Fibroblast of lung (primary cell): ENCODE data around the gene FBXO47. TPM values are rescaled to one million over a fixed set of nuclear protein-coding genes. Genes with fewer than 3 reads are reported as not detected.

ENCODE experiments used
- DNase-seq, 2 donors: peaks; one replicate each; pipeline versions ENCODE4 v3.0.0 to v3.0.0-alpha.2; 2010; ENCODE audit warnings: low read depth in 2 of 2
- H2AFZ ChIP-seq: 2 replicates; pipeline ENCODE4 v1.5.1; 2012; ENCODE audit warnings: low read length, control low read depth, inconsistent platforms
- H3K27ac ChIP-seq: 2 replicates; pipeline ENCODE4 v1.5.1; 2011; ENCODE audit warnings: low read length, control low read depth; ENCODE audit not compliant: insufficient read depth
- H3K27me3 ChIP-seq: 2 replicates; pipeline ENCODE4 v1.5.1; 2011; ENCODE audit warnings: mild to moderate bottlenecking, low read length; ENCODE audit not compliant: control insufficient read depth, insufficient read depth
- H3K36me3 ChIP-seq: 2 replicates; pipeline ENCODE4 v1.5.1; 2011; ENCODE audit warnings: low read length; ENCODE audit not compliant: control insufficient read depth, insufficient read depth
- H3K4me1 ChIP-seq: 2 replicates; pipeline ENCODE4 v1.5.1; 2011; ENCODE audit warnings: low read length; ENCODE audit not compliant: control insufficient read depth, insufficient read depth; ENCODE audit errors: extremely low read depth
- H3K4me2 ChIP-seq: 2 replicates; pipeline ENCODE4 v1.5.1; 2011; ENCODE audit warnings: low read length, control low read depth; ENCODE audit not compliant: insufficient read depth; ENCODE audit errors: extremely low read depth
- H3K4me3 ChIP-seq, 4 experiments: fragments of 200-600 bp in 1 of 4; sonication (generic) in 1 of 4; replicated peaks in 1 of 4; 2 replicates each; pipeline ENCODE4 v1.5.1; 2011 to 2016; ENCODE audit warnings: low read length in 4 of 4, low read depth in 3 of 4, mild to moderate bottlenecking in 3 of 4, control low read depth in 2 of 4, inconsistent platforms in 1 of 4, mixed read lengths in 1 of 4; ENCODE audit not compliant: insufficient read depth in 1 of 4; ENCODE audit errors: control extremely low read depth in 1 of 4
- H3K79me2 ChIP-seq: 2 replicates; pipeline ENCODE4 v1.5.1; 2012; ENCODE audit warnings: mild to moderate bottlenecking, low read length, inconsistent platforms; ENCODE audit not compliant: control insufficient read depth, insufficient read depth
- H3K9ac ChIP-seq: 2 replicates; pipeline ENCODE4 v1.5.1; 2011; ENCODE audit warnings: mild to moderate bottlenecking, low read length, control low read depth; ENCODE audit not compliant: insufficient read depth
- H3K9me3 ChIP-seq: 2 replicates; pipeline ENCODE4 v1.5.1; 2012; ENCODE audit warnings: low read depth, low read length; ENCODE audit not compliant: control insufficient read depth, insufficient read depth
- H4K20me1 ChIP-seq: 2 replicates; pipeline ENCODE4 v1.5.1; 2011; ENCODE audit warnings: low read length; ENCODE audit not compliant: control insufficient read depth, insufficient read depth; ENCODE audit errors: extremely low read depth
- EZH2 ChIP-seq: IDR thresholded peaks from 2 replicates; pipeline ENCODE4 v1.5.1; 2012; ENCODE audit warnings: low read length, control low read depth, mild to moderate bottlenecking; ENCODE audit errors: missing control alignments
- polyA plus RNA-seq, 2 donors: library from polyadenylated mRNA; depleted of rRNA in 1 of 2; stranded (reverse) in 1 of 2; unstranded in 1 of 2; fragments of >200 nt; gene quantifications; 2 replicates each; pipeline ENCODE4 v1.2.1, GENCODE V29; 2011 to 2012; ENCODE audit warnings: missing spikeins in 1 of 2
- total RNA-seq: library from RNA; depleted of rRNA; stranded (reverse); fragments of >200 nt; gene quantifications from 2 replicates; pipeline ENCODE4 v1.2.1, GENCODE V29; 2014
- TF ChIP-seq, protein P1 (sequence below), 2 donors: IDR thresholded peaks in 1 of 2; conservative IDR thresholded peaks in 1 of 2; 1 replicate in 1 of 2; 2 replicates in 1 of 2; pipeline ENCODE4 v1.5.1; 2011 to 2012; ENCODE audit warnings: low read length in 2 of 2, control low read depth in 1 of 2, inconsistent platforms in 1 of 2, low read depth in 1 of 2, mild to moderate bottlenecking in 1 of 2

Gene FBXO47
- total and polyA plus RNA-seq, 2 donors (not counting 1 experiment from before 2014, with no cell fraction given): 0.05 to 0.17 TPM

GRCh38 chr17:38897671-38898290 lies 69.4 kb downstream of the FBXO47 start:
- no peak overlapping the region for H3K4me3 ChIP-seq
- H3K4me1 ChIP-seq: peaks cover 46% of the 10 kb centered on the region
- no peaks in the 10 kb centered on the region for H4K20me1 ChIP-seq
- no peak overlapping the region for H3K9ac ChIP-seq
- peaks cover 32% of the 10 kb centered on the region for H3K36me3 ChIP-seq
- DNase-seq: no peak
- H3K27me3 ChIP-seq: no peaks in the 10 kb centered on the region
- TF ChIP-seq, protein P1, sequence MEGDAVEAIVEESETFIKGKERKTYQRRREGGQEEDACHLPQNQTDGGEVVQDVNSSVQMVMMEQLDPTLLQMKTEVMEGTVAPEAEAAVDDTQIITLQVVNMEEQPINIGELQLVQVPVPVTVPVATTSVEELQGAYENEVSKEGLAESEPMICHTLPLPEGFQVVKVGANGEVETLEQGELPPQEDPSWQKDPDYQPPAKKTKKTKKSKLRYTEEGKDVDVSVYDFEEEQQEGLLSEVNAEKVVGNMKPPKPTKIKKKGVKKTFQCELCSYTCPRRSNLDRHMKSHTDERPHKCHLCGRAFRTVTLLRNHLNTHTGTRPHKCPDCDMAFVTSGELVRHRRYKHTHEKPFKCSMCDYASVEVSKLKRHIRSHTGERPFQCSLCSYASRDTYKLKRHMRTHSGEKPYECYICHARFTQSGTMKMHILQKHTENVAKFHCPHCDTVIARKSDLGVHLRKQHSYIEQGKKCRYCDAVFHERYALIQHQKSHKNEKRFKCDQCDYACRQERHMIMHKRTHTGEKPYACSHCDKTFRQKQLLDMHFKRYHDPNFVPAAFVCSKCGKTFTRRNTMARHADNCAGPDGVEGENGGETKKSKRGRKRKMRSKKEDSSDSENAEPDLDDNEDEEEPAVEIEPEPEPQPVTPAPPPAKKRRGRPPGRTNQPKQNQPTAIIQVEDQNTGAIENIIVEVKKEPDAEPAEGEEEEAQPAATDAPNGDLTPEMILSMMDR (conservative IDR thresholded peaks at IDR 0.05 in 1 of 2, IDR thresholded peaks at IDR 0.05 in 1 of 2; ENCODE audit: low read depth in 1 of 2, low read length in 2 of 2): no peak
- TF ChIP-seq EZH2: no peak
- no peaks in the 10 kb centered on the region for H3K9me3 ChIP-seq
- H2AFZ ChIP-seq: no peak overlapping the region
- H3K27ac ChIP-seq: no peak overlapping the region
- H3K4me2 ChIP-seq: no peak overlapping the region
- H3K79me2 ChIP-seq: peaks cover 52% of the 10 kb centered on the region

GRCh38 chr17:38897176-38897575 lies 70.0 kb downstream of the FBXO47 start:
- TF ChIP-seq, protein P1 (conservative IDR thresholded peaks at IDR 0.05 in 1 of 2, IDR thresholded peaks at IDR 0.05 in 1 of 2; ENCODE audit: low read depth in 1 of 2, low read length in 2 of 2): no peak
- no peak for TF ChIP-seq EZH2
- Histone ChIP-seq H4K20me1 (no peaks in the 10 kb centered on the region), H3K36me3 (peaks cover 38% of the 10 kb centered on the region), H3K9me3 (no peaks in the 10 kb centered on the region), H3K79me2 (peaks cover 54% of the 10 kb centered on the region), H3K4me1 (peaks cover 48% of the 10 kb centered on the region), H2AFZ (no peak overlapping the region), H3K27ac (no peak overlapping the region), H3K4me2 (no peak overlapping the region), H3K4me3 (no peak overlapping the region), H3K27me3 (no peaks in the 10 kb centered on the region), H3K9ac (no peak overlapping the region)
- peak in 1 of 2 donors; percentile 24 for DNase-seq

- H3K9ac ChIP-seq: no peak overlapping the region
- H3K4me3 ChIP-seq: no peak overlapping the region
- H3K36me3 ChIP-seq: peaks cover 43% of the 10 kb centered on the region
- H4K20me1 ChIP-seq: no peaks in the 10 kb centered on the region
- no peak for TF ChIP-seq EZH2
- H2AFZ ChIP-seq: no peak overlapping the region
- no peaks in the 10 kb centered on the region for H3K27me3 ChIP-seq
- peak overlapping the region; percentile 44 for H3K27ac ChIP-seq
- no peak overlapping the region for H3K4me2 ChIP-seq
- H3K4me1 ChIP-seq: peaks cover 45% of the 10 kb centered on the region
- DNase-seq: no peak
- H3K9me3 ChIP-seq: no peaks in the 10 kb centered on the region
- peaks cover 54% of the 10 kb centered on the region for H3K79me2 ChIP-seq
These were observed 70.8 kb downstream of the FBXO47 start for GRCh38 chr17:38896346-38896954.
